WTC11 (cell line): ENCODE measurements around the gene SYCN. TPM values are rescaled to one million over a fixed set of nuclear protein-coding genes. Genes with fewer than 3 reads are reported as not detected.

ENCODE experiments used
- ATAC-seq: fragments of 200-7000 bp; cut with Tn5 transposase; 2 replicates; pipeline ENCODE4 v1.10.0; 2021; ENCODE audit warnings: mild to moderate bottlenecking, moderate library complexity
- CTCF ChIA-PET: fragments of 300-600 bp; sonication (Branson Sonifier 250); formaldehyde crosslinking; loops from one replicate; lab custom pipeline; 2021; ENCODE audit warnings: antibody characterized with exemption; lab: Charles Lee
- POLR2A ChIA-PET: fragments of 350-600 bp; sonication (Branson Sonifier 250); formaldehyde crosslinking; loops from one replicate; lab custom pipeline; 2021; ENCODE audit warnings: antibody characterized with exemption; lab: Charles Lee
- DNase-seq: peaks from one replicate; pipeline ENCODE4 v3.0.0; 2021; ENCODE audit warnings: low spot score
- H3K27ac Mint-ChIP-seq: 2 replicates; pipeline ENCODE4 v1.8.0; 2021; ENCODE audit warnings: mixed read lengths
- H3K27me3 Mint-ChIP-seq: 2 replicates; pipeline ENCODE4 v1.8.0; 2021; ENCODE audit warnings: low read depth, mild to moderate bottlenecking, moderate library complexity, mixed read lengths
- H3K36me3 Mint-ChIP-seq: 2 replicates; pipeline ENCODE4 v1.8.0; 2021; ENCODE audit warnings: mixed read lengths
- H3K4me1 Mint-ChIP-seq: 2 replicates; pipeline ENCODE4 v1.8.0; 2022; ENCODE audit warnings: mixed read lengths
- H3K4me3 Mint-ChIP-seq: 2 replicates; pipeline ENCODE4 v1.8.0; 2021; ENCODE audit warnings: mild to moderate bottlenecking, moderate library complexity, mixed read lengths
- H3K9me3 Mint-ChIP-seq: 2 replicates; pipeline ENCODE4 v1.8.0; 2021; ENCODE audit warnings: mixed read lengths
- CTCF ChIP-seq: fragments of 200-600 bp; IDR thresholded peaks from 2 replicates; pipeline ENCODE4 v1.8.0; 2022; ENCODE audit warnings: antibody characterized with exemption
- E2F4 ChIP-seq: sonication (generic); formaldehyde crosslinking; IDR thresholded peaks from 2 replicates; pipeline ENCODE4 v1.8.1; 2022; ENCODE audit warnings: low read depth, mild to moderate bottlenecking, moderate library complexity, missing genetic modification reagents, borderline replicate concordance
- EMX1 ChIP-seq: fragments of 250-450 bp; sonication (Bioruptor Pico); IDR thresholded peaks from 2 replicates; pipeline ENCODE4 v1.8.0; 2021; ENCODE audit warnings: mild to moderate bottlenecking
- ETV6 ChIP-seq: sonication (generic); formaldehyde crosslinking; IDR thresholded peaks from 2 replicates; pipeline ENCODE4 v1.8.1; 2022; ENCODE audit warnings: mild to moderate bottlenecking, missing genetic modification reagents
- GABPB1 ChIP-seq: sonication (generic); formaldehyde crosslinking; IDR thresholded peaks from 2 replicates; pipeline ENCODE4 v1.8.1; 2023; ENCODE audit warnings: mild to moderate bottlenecking, missing genetic modification reagents
- GRHL2 ChIP-seq: fragments of 250-450 bp; sonication (Bioruptor Pico); IDR thresholded peaks from 2 replicates; pipeline ENCODE4 v1.8.0; 2022; ENCODE audit warnings: mild to moderate bottlenecking, moderate library complexity; ENCODE audit not compliant: insufficient replicate concordance, severe bottlenecking
- IRF2 ChIP-seq: sonication (generic); formaldehyde crosslinking; IDR thresholded peaks from 2 replicates; pipeline ENCODE4 v1.8.0; 2022; ENCODE audit warnings: low read depth, missing genetic modification reagents, borderline replicate concordance
- MYBL2 ChIP-seq: sonication (generic); formaldehyde crosslinking; IDR thresholded peaks from 2 replicates; pipeline ENCODE4 v1.8.1; 2023; ENCODE audit warnings: mild to moderate bottlenecking, moderate library complexity, missing genetic modification reagents
- NFE2L1 ChIP-seq: sonication (generic); formaldehyde crosslinking; IDR thresholded peaks from 2 replicates; pipeline ENCODE4 v1.8.1; 2023; ENCODE audit warnings: missing genetic modification reagents
- NFYB ChIP-seq: sonication (generic); formaldehyde crosslinking; conservative IDR thresholded peaks from 2 replicates; pipeline ENCODE4 v1.8.0; 2022; ENCODE audit warnings: low read depth, missing genetic modification reagents
- TP53 ChIP-seq: sonication (generic); formaldehyde crosslinking; IDR thresholded peaks from 2 replicates; pipeline ENCODE4 v1.8.1; 2023; ENCODE audit warnings: mild to moderate bottlenecking, missing genetic modification reagents
- ZNF263 ChIP-seq: sonication (generic); formaldehyde crosslinking; IDR thresholded peaks from 2 replicates; pipeline ENCODE4 v1.8.1; 2022; ENCODE audit warnings: low read depth, mild to moderate bottlenecking, moderate library complexity, missing genetic modification reagents
- ZNF416 ChIP-seq: fragments of 250-450 bp; sonication (Bioruptor Pico); IDR thresholded peaks from 2 replicates; pipeline ENCODE4 v1.9.0; 2021; ENCODE audit warnings: mild to moderate bottlenecking, inconsistent platforms
- ZSCAN18 ChIP-seq: fragments of 250-450 bp; sonication (Bioruptor Pico); IDR thresholded peaks from 2 replicates; pipeline ENCODE4 v2.1.2; 2022; ENCODE audit warnings: mild to moderate bottlenecking, moderate library complexity
- total RNA-seq: library from RNA; stranded (reverse); gene quantifications from 3 replicates; pipeline ENCODE4 v1.2.3, GENCODE V29; 2021
- TF ChIP-seq, protein P1 (sequence below): sonication (generic); formaldehyde crosslinking; IDR thresholded peaks from 2 replicates; pipeline ENCODE4 v1.8.1; 2022; ENCODE audit warnings: missing genetic modification reagents, borderline replicate concordance
- TF ChIP-seq, protein P2 (sequence below): sonication (generic); formaldehyde crosslinking; IDR thresholded peaks from 2 replicates; pipeline ENCODE4 v1.8.1; 2023; ENCODE audit warnings: mild to moderate bottlenecking, moderate library complexity, missing genetic modification reagents
- TF ChIP-seq, protein P3 (sequence below): fragments of 250-450 bp; sonication (Bioruptor Pico); conservative IDR thresholded peaks from 2 replicates; pipeline ENCODE4 v1.9.0; 2021; ENCODE audit warnings: mild to moderate bottlenecking

SYCN gene
- total RNA-seq, 1 experiment from 2014 or later: 0.77 TPM

GRCh38 chr19:39248806-39249205 lies 44.7 kb upstream of the SYCN start, which contains the start of gene IFNL4:
IFNL4 (minus strand) TSS chr19:39248856.
- TF ChIP-seq GRHL2 (CRISPR knock-in tag): no peak
- TF ChIP-seq, protein P1, sequence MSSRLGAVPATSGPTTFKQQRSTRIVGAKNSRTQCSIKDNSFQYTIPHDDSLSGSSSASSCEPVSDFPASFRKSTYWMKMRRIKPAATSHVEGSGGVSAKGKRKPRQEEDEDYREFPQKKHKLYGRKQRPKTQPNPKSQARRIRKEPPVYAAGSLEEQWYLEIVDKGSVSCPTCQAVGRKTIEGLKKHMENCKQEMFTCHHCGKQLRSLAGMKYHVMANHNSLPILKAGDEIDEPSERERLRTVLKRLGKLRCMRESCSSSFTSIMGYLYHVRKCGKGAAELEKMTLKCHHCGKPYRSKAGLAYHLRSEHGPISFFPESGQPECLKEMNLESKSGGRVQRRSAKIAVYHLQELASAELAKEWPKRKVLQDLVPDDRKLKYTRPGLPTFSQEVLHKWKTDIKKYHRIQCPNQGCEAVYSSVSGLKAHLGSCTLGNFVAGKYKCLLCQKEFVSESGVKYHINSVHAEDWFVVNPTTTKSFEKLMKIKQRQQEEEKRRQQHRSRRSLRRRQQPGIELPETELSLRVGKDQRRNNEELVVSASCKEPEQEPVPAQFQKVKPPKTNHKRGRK (CRISPR knock-in tag): no peak
- TF ChIP-seq E2F4 (CRISPR knock-in tag): no peak
- TF ChIP-seq, protein P2, sequence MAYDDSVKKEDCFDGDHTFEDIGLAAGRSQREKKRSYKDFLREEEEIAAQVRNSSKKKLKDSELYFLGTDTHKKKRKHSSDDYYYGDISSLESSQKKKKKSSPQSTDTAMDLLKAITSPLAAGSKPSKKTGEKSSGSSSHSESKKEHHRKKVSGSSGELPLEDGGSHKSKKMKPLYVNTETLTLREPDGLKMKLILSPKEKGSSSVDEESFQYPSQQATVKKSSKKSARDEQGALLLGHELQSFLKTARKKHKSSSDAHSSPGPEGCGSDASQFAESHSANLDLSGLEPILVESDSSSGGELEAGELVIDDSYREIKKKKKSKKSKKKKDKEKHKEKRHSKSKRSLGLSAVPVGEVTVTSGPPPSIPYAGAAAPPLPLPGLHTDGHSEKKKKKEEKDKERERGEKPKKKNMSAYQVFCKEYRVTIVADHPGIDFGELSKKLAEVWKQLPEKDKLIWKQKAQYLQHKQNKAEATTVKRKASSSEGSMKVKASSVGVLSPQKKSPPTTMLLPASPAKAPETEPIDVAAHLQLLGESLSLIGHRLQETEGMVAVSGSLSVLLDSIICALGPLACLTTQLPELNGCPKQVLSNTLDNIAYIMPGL (CRISPR knock-in tag): no peak
- TF ChIP-seq EMX1 (CRISPR knock-in tag): no peak
- TF ChIP-seq, protein P3, sequence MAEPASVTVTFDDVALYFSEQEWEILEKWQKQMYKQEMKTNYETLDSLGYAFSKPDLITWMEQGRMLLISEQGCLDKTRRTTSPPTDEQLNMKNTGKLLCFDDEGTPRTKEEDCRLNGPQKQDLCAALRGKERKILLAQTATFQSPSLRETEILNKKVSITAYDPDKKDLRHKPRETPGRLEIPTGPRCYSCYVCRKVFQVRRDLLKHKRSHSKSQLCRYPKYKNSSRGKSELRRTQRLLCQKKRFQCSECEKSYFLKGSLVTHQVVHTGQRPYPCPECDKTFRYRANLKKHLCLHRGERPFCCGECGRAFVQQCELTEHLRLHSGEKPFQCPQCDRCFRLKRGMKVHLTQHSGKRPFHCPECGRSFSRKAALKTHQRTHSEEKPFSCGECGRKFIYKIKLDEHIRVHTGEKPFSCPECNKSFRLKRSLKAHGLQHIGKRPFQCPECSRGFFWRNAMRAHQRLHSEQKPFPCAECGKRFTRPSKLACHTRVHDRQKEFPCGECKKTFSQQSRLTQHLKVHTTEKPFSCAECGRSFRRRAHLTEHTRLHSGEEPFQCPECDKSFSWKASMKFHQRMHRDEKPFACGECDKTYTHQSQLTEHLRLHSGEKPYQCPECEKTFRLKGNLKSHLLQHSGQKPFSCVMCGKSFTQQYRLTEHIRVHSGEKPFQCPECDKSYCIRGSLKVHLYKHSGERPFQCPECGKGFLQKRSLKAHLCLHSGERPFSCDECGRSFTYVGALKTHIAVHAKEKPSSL (CRISPR knock-in tag): no peak
- TF ChIP-seq GABPB1: no peak
- no peak for TF ChIP-seq ETV6
- TF ChIP-seq MYBL2 (CRISPR knock-in tag): no peak
- no peak for TF ChIP-seq ZNF263 (CRISPR knock-in tag)
- TF ChIP-seq ZNF416 (CRISPR knock-in tag): no peak
- no peak for TF ChIP-seq IRF2 (CRISPR knock-in tag)
- TF ChIP-seq CTCF: no peak
- no peak for TF ChIP-seq ZSCAN18 (CRISPR knock-in tag)
- TF ChIP-seq NFYB (CRISPR knock-in tag): no peak
- no peak for TF ChIP-seq TP53 (CRISPR knock-in tag)
- TF ChIP-seq NFE2L1 (CRISPR knock-in tag): no peak
- ChIA-PET CTCF (interaction anchor here (0.6 to 0.7 kb wide), 2 partner anchors 16 to 72 kb away, joined by 3 read pairs; partner anchors contain the start of gene LRFN1), POLR2A (no interaction called here)
- no peaks in the 10 kb centered on the region for H3K9me3 Mint-ChIP-seq
- ATAC-seq: no peak
- peak within 1 kb of the TSS; percentile 46 for H3K4me3 Mint-ChIP-seq
- peaks cover 71% of the 10 kb centered on the region for H3K27me3 Mint-ChIP-seq
- no peaks in the 10 kb centered on the region for H3K36me3 Mint-ChIP-seq
- no peak for DNase-seq
- no peak within 1 kb of the TSS for H3K27ac Mint-ChIP-seq
- no peaks in the 10 kb centered on the region for H3K4me1 Mint-ChIP-seq
